ENCODE measurements around the gene RERE. TPM values are rescaled to one million over a fixed set of nuclear protein-coding genes. Genes with fewer than 3 reads are reported as not detected.

Gene RERE
- total RNA-seq, 1 donor from 2014 or later = 76.8 TPM

- H3K4me3 Mint-ChIP-seq (ENCODE audit: unreplicated experiment) = no peak overlapping the region
- no peaks in the 10 kb centered on the region for H3K9me3 Mint-ChIP-seq (ENCODE audit: unreplicated experiment)
- no peaks in the 10 kb centered on the region for H3K27me3 Mint-ChIP-seq (ENCODE audit: unreplicated experiment)
- no peaks in the 10 kb centered on the region for H3K36me3 Mint-ChIP-seq (ENCODE audit: unreplicated experiment)
- H3K4me1 Mint-ChIP-seq (ENCODE audit: unreplicated experiment) = peaks cover 13% of the 10 kb centered on the region
- TF ChIP-seq CTCF (IDR thresholded peaks at IDR 0.05) = no peak
- no peak for DNase-seq (ENCODE audit: extremely low spot score, unreplicated experiment)
- H3K27ac Mint-ChIP-seq (ENCODE audit: unreplicated experiment) = no peak overlapping the region
Measured at GRCh38 chr1:8562222-8562621, 255.2 kb downstream of the RERE start.

- Mint-ChIP-seq H3K27ac (ENCODE audit: unreplicated experiment) (no peak overlapping the region), H3K4me3 (ENCODE audit: unreplicated experiment) (no peak overlapping the region), H3K36me3 (ENCODE audit: unreplicated experiment) (peaks cover 7% of the 10 kb centered on the region), H3K4me1 (ENCODE audit: unreplicated experiment) (peaks cover 13% of the 10 kb centered on the region), H3K27me3 (ENCODE audit: unreplicated experiment) (no peaks in the 10 kb centered on the region), H3K9me3 (ENCODE audit: unreplicated experiment) (no peaks in the 10 kb centered on the region)
- peak; percentile 93 for TF ChIP-seq CTCF (IDR thresholded peaks at IDR 0.05)
- DNase-seq (ENCODE audit: extremely low spot score, unreplicated experiment) = no peak
Measured at GRCh38 chr1:8560611-8561544, 256.6 kb downstream of the RERE start.

GRCh38 chr1:8560035-8560434 lies 257.4 kb downstream of the RERE start:
- Mint-ChIP-seq H3K4me3 (ENCODE audit: unreplicated experiment) (no peak overlapping the region), H3K27ac (ENCODE audit: unreplicated experiment) (no peak overlapping the region), H3K36me3 (ENCODE audit: unreplicated experiment) (peaks cover 11% of the 10 kb centered on the region), H3K9me3 (ENCODE audit: unreplicated experiment) (no peaks in the 10 kb centered on the region), H3K4me1 (ENCODE audit: unreplicated experiment) (peaks cover 16% of the 10 kb centered on the region), H3K27me3 (ENCODE audit: unreplicated experiment) (no peaks in the 10 kb centered on the region)
- TF ChIP-seq CTCF (IDR thresholded peaks at IDR 0.05) = no peak
- DNase-seq (ENCODE audit: extremely low spot score, unreplicated experiment) = no peak

GRCh38 chr1:8555582-8555981 lies 261.9 kb downstream of the RERE start:
- peaks cover 13% of the 10 kb centered on the region for H3K36me3 Mint-ChIP-seq (ENCODE audit: unreplicated experiment)
- H3K27ac Mint-ChIP-seq (ENCODE audit: unreplicated experiment) = peak overlapping the region; percentile 70
- no peaks in the 10 kb centered on the region for H3K9me3 Mint-ChIP-seq (ENCODE audit: unreplicated experiment)
- H3K27me3 Mint-ChIP-seq (ENCODE audit: unreplicated experiment) = no peaks in the 10 kb centered on the region
- H3K4me1 Mint-ChIP-seq (ENCODE audit: unreplicated experiment) = peaks cover 6% of the 10 kb centered on the region
- no peak overlapping the region for H3K4me3 Mint-ChIP-seq (ENCODE audit: unreplicated experiment)
- TF ChIP-seq CTCF (IDR thresholded peaks at IDR 0.05) = no peak
- no peak for DNase-seq (ENCODE audit: extremely low spot score, unreplicated experiment)

- no peak overlapping the region for H3K4me3 Mint-ChIP-seq (ENCODE audit: unreplicated experiment)
- peaks cover 6% of the 10 kb centered on the region for H3K4me1 Mint-ChIP-seq (ENCODE audit: unreplicated experiment)
- peaks cover 13% of the 10 kb centered on the region for H3K36me3 Mint-ChIP-seq (ENCODE audit: unreplicated experiment)
- TF ChIP-seq CTCF (IDR thresholded peaks at IDR 0.05) = no peak
- H3K27me3 Mint-ChIP-seq (ENCODE audit: unreplicated experiment) = no peaks in the 10 kb centered on the region
- H3K27ac Mint-ChIP-seq (ENCODE audit: unreplicated experiment) = peak overlapping the region; percentile 70
- no peak for DNase-seq (ENCODE audit: extremely low spot score, unreplicated experiment)
- no peaks in the 10 kb centered on the region for H3K9me3 Mint-ChIP-seq (ENCODE audit: unreplicated experiment)
Measured at GRCh38 chr1:8554956-8555534, 262.4 kb downstream of the RERE start.
